H1 (cell line): Measurements from ENCODE around the gene SLC22A23. TPM values are rescaled to one million over a fixed set of nuclear protein-coding genes. Genes with fewer than 3 reads are reported as not detected.

ENCODE experiments used
- CTCF ChIA-PET: fragments of 300-600 bp; sonication (Branson Sonifier 250); formaldehyde crosslinking; loops from one replicate; lab custom pipeline; 2021; ENCODE audit not compliant: partially characterized antibody; lab: Charles Lee
- POLR2A ChIA-PET: fragments of 300-600 bp; sonication (Branson Sonifier 250); formaldehyde crosslinking; loops from one replicate; lab custom pipeline; 2021; ENCODE audit warnings: inconsistent platforms; ENCODE audit not compliant: partially characterized antibody; lab: Charles Lee
- DNase-seq, 2 experiments: peaks; one replicate each; pipeline versions ENCODE4 v3.0.0 to v3.0.0-alpha.2; 2010 to 2022; ENCODE audit warnings: low spot score in 2 of 2, low read depth in 1 of 2, mixed read lengths in 1 of 2
- FAIRE-seq: peaks from 2 replicates; lab custom pipeline; 2011; peaks lifted over from hg19 to GRCh38; lab: Jason Lieb, UNC
- H2AFZ ChIP-seq: 2 replicates; pipeline ENCODE4 v1.8.1; 2012; ENCODE audit warnings: low read length, inconsistent platforms
- H2AK5ac ChIP-seq: 2 replicates; pipeline ENCODE4 v1.6.1; 2013; ENCODE audit warnings: low read depth, low read length
- H2BK120ac ChIP-seq: replicated peaks from 2 replicates; pipeline ENCODE3; 2013; ENCODE audit warnings: low read depth, low read length, inconsistent platforms
- H2BK12ac ChIP-seq: 2 replicates; pipeline ENCODE4 v1.6.1; 2013; ENCODE audit warnings: low read depth, low read length
- H2BK15ac ChIP-seq: 2 replicates; pipeline ENCODE4 v1.6.1; 2013; ENCODE audit warnings: low read length
- H2BK20ac ChIP-seq: 2 replicates; pipeline ENCODE4 v1.6.1; 2013; ENCODE audit warnings: low read length
- H2BK5ac ChIP-seq: 2 replicates; pipeline ENCODE4 v1.6.1; 2013; ENCODE audit warnings: low read depth, low read length
- H3K14ac ChIP-seq: 2 replicates; pipeline ENCODE4 v1.6.1; 2013; ENCODE audit warnings: inconsistent platforms; ENCODE audit not compliant: insufficient read length
- H3K18ac ChIP-seq: 2 replicates; pipeline ENCODE4 v1.6.1; 2013; ENCODE audit warnings: low read length; ENCODE audit errors: extremely low read depth
- H3K23ac ChIP-seq: 2 replicates; pipeline ENCODE4 v1.6.1; 2013; ENCODE audit warnings: inconsistent platforms; ENCODE audit not compliant: insufficient read length
- H3K23me2 ChIP-seq: 2 replicates; pipeline ENCODE4 v1.6.1; 2013; ENCODE audit warnings: low read depth, low read length
- H3K27ac ChIP-seq: 2 replicates; pipeline ENCODE4 v1.6.1; 2011; ENCODE audit warnings: low read depth, low read length, inconsistent platforms
- H3K27me3 ChIP-seq, 4 experiments: replicated peaks in 1 of 4; 1 replicate in 1 of 4; 2 replicates in 3 of 4; pipeline versions ENCODE4 v1.6.1 to v1.8.1; 2011 to 2013; ENCODE audit warnings: low read length in 3 of 4, mild to moderate bottlenecking in 3 of 4, inconsistent platforms in 2 of 4, mixed read lengths in 2 of 4, moderate library complexity in 1 of 4; ENCODE audit not compliant: control insufficient read depth in 3 of 4, insufficient read depth in 3 of 4; ENCODE audit errors: extremely low read depth in 1 of 4
- H3K36me3 ChIP-seq, 4 experiments: 2 replicates each; pipeline versions ENCODE4 v1.6.1 to v1.8.1; 2011 to 2013; ENCODE audit warnings: mild to moderate bottlenecking in 4 of 4, low read length in 3 of 4, moderate library complexity in 2 of 4, control low read depth in 1 of 4, inconsistent platforms in 1 of 4; ENCODE audit not compliant: insufficient read depth in 4 of 4, control insufficient read depth in 2 of 4
- H3K4ac ChIP-seq: replicated peaks from 2 replicates; pipeline ENCODE3; 2013; ENCODE audit warnings: low read length, low read depth, mixed read lengths, inconsistent platforms; ENCODE audit not compliant: insufficient read length
- H3K4me1 ChIP-seq, 4 experiments: replicated peaks in 1 of 4; 1 replicate in 1 of 4; 2 replicates in 3 of 4; pipeline versions ENCODE4 v1.6.1 to v1.8.1; 2011 to 2013; ENCODE audit warnings: low read length in 3 of 4, inconsistent platforms in 2 of 4, mixed read lengths in 1 of 4; ENCODE audit not compliant: insufficient read depth in 4 of 4, control insufficient read depth in 3 of 4
- H3K4me2 ChIP-seq, 2 experiments: 2 replicates each; pipeline versions ENCODE4 v1.6.1 to v1.8.1; 2011 to 2013; ENCODE audit warnings: low read depth in 2 of 2, low read length in 2 of 2, control low read depth in 1 of 2, inconsistent platforms in 1 of 2, mild to moderate bottlenecking in 1 of 2; ENCODE audit not compliant: insufficient read depth in 1 of 2
- H3K4me3 ChIP-seq, 4 experiments: fragments of 200-600, 300-600 bp in 1 of 4; sonication (generic), shearing (Covaris generic), sonication (Bioruptor Twin) in 1 of 4; 2 replicates each; pipeline versions ENCODE4 v1.5.1 to v1.8.1; 2011 to 2016; ENCODE audit warnings: low read length in 4 of 4, low read depth in 3 of 4, control low read depth in 2 of 4, inconsistent platforms in 2 of 4, mild to moderate bottlenecking in 2 of 4, mixed read lengths in 1 of 4, moderate library complexity in 1 of 4; ENCODE audit not compliant: insufficient read depth in 2 of 4; ENCODE audit errors: extremely low read depth in 1 of 4
- H3K56ac ChIP-seq: replicated peaks from 2 replicates; pipeline ENCODE3; 2013; ENCODE audit warnings: low read depth, mild to moderate bottlenecking, mixed read lengths, low read length, inconsistent platforms; ENCODE audit not compliant: insufficient read length
- H3K79me1 ChIP-seq: 2 replicates; pipeline ENCODE4 v1.6.1; 2013; ENCODE audit warnings: low read depth, low read length, control low read depth
- H3K79me2 ChIP-seq, 2 experiments: 2 replicates each; pipeline versions ENCODE4 v1.6.1 to v1.8.1; 2012 to 2013; ENCODE audit warnings: low read length in 2 of 2, mild to moderate bottlenecking in 2 of 2, inconsistent platforms in 1 of 2; ENCODE audit not compliant: insufficient read depth in 2 of 2, control insufficient read depth in 1 of 2
- H3K9ac ChIP-seq, 4 experiments: replicated peaks in 1 of 4; 1 replicate in 1 of 4; 2 replicates in 3 of 4; pipeline versions ENCODE4 v1.6.1 to v1.8.1; 2011 to 2013; ENCODE audit warnings: low read depth in 3 of 4, low read length in 3 of 4, control low read depth in 2 of 4, mild to moderate bottlenecking in 2 of 4, moderate library complexity in 2 of 4, inconsistent platforms in 1 of 4; ENCODE audit errors: extremely low read depth in 1 of 4
- H3K9me3 ChIP-seq, 2 experiments: 2 replicates each; pipeline versions ENCODE4 v1.6.1 to v1.8.1; 2012 to 2013; ENCODE audit warnings: mild to moderate bottlenecking in 2 of 2, moderate library complexity in 2 of 2, control low read depth in 1 of 2, inconsistent platforms in 1 of 2, low read depth in 1 of 2, low read length in 1 of 2, mixed read lengths in 1 of 2; ENCODE audit not compliant: insufficient read depth in 2 of 2
- H4K20me1 ChIP-seq, 2 experiments: replicated peaks in 1 of 2; 2 replicates each; pipeline versions ENCODE3 to v1.8.1; 2011 to 2013; ENCODE audit warnings: inconsistent platforms in 2 of 2, low read length in 2 of 2, mild to moderate bottlenecking in 1 of 2; ENCODE audit not compliant: insufficient read depth in 2 of 2, control insufficient read depth in 1 of 2
- H4K5ac ChIP-seq: 2 replicates; pipeline ENCODE4 v1.6.1; 2013; ENCODE audit warnings: low read length, low read depth, mixed read lengths, inconsistent platforms; ENCODE audit not compliant: insufficient read length
- H4K8ac ChIP-seq: 2 replicates; pipeline ENCODE4 v1.8.0; 2013; ENCODE audit warnings: mild to moderate bottlenecking, moderate library complexity, low read length, inconsistent platforms; ENCODE audit not compliant: insufficient read depth; ENCODE audit errors: extremely low read depth
- H4K91ac ChIP-seq: replicated peaks from 2 replicates; pipeline ENCODE3; 2013; ENCODE audit warnings: low read length, mixed read lengths, inconsistent platforms; ENCODE audit not compliant: insufficient read length
- CBX5 ChIP-seq: fragments of 300-800, 300-1000 bp; sonication (generic); IDR thresholded peaks from 2 replicates; pipeline ENCODE4 v1.7.1; 2016; ENCODE audit warnings: antibody characterized with exemption, low read length, low read depth
- CHD1 ChIP-seq: IDR thresholded peaks from 2 replicates; pipeline ENCODE4 v1.6.1; 2012; ENCODE audit warnings: low read depth, low read length, improper control_type of control experiment
- CREB1 ChIP-seq: IDR thresholded peaks from 2 replicates; pipeline ENCODE4 v1.6.1; 2012; ENCODE audit warnings: inconsistent platforms
- EGR1 ChIP-seq: IDR thresholded peaks from 2 replicates; pipeline ENCODE4 v1.6.1; 2011; ENCODE audit warnings: low read depth, low read length, borderline replicate concordance
- HDAC2 ChIP-seq, 2 experiments: fragments of 300-600 bp in 1 of 2; sonication (generic) in 1 of 2; IDR thresholded peaks; 2 replicates each; pipeline ENCODE4 v1.6.1; 2011 to 2012; ENCODE audit warnings: low read depth in 2 of 2, low read length in 2 of 2, mild to moderate bottlenecking in 2 of 2, moderate library complexity in 2 of 2, borderline replicate concordance in 1 of 2, inconsistent platforms in 1 of 2
- KDM5A ChIP-seq: fragments of 200-600 bp; IDR thresholded peaks from 2 replicates; pipeline ENCODE4 v1.7.1; 2012; ENCODE audit warnings: mild to moderate bottlenecking, low read length, inconsistent platforms, mixed read lengths
- MAX ChIP-seq: IDR thresholded peaks from 2 replicates; pipeline ENCODE4 v1.6.1; 2012; ENCODE audit warnings: inconsistent platforms
- POLR2A ChIP-seq, 2 experiments: IDR thresholded peaks; 1 replicate in 1 of 2; 2 replicates in 1 of 2; pipeline ENCODE4 v1.6.1; 2011; ENCODE audit warnings: low read depth in 2 of 2, low read length in 2 of 2, mild to moderate bottlenecking in 2 of 2; ENCODE audit errors: control extremely low read depth in 1 of 2
- SP1 ChIP-seq: IDR thresholded peaks from 2 replicates; pipeline ENCODE4 v1.6.1; 2011; ENCODE audit warnings: low read depth, low read length
- SUZ12 ChIP-seq: fragments of 200-600 bp; sonication (generic); IDR thresholded peaks from 2 replicates; pipeline ENCODE4 v1.6.1; 2012; ENCODE audit warnings: mild to moderate bottlenecking, inconsistent platforms, low read length, moderate library complexity, mixed read lengths
- TAF7 ChIP-seq: optimal IDR thresholded peaks from 2 replicates; pipeline ENCODE3; 2011; ENCODE audit warnings: low read depth, mild to moderate bottlenecking, inconsistent platforms, low read length, moderate library complexity, borderline replicate concordance
- TBP ChIP-seq: IDR thresholded peaks from 2 replicates; pipeline ENCODE4 v1.6.1; 2011; ENCODE audit warnings: low read depth, low read length, improper control_type of control experiment
- TEAD4 ChIP-seq: IDR thresholded peaks from 2 replicates; pipeline ENCODE4 v1.6.1; 2012; ENCODE audit warnings: low read depth, low read length, inconsistent platforms, mixed read lengths
- YY1 ChIP-seq: IDR thresholded peaks from 2 replicates; pipeline ENCODE4 v1.6.1; 2011; ENCODE audit warnings: low read depth, mild to moderate bottlenecking, low read length
- WGBS, 2 experiments: shearing (Covaris generic) in 1 of 2; methylation state at CpG; one replicate each; pipeline versions ENCODE4 v1.1.6 to v1.1.7; 2013 to 2015; ENCODE audit warnings: low lambda C conversion rate in 2 of 2, mixed read lengths in 2 of 2, inconsistent platforms in 1 of 2, low coverage in 1 of 2, missing lambda C conversion rate in 1 of 2; ENCODE audit not compliant: insufficient replicate concordance in 2 of 2, insufficient coverage in 1 of 2, insufficient read length in 1 of 2; ENCODE audit errors: extremely low coverage in 1 of 2, missing lambda C conversion rate in 1 of 2; 5-methylcytosine and 5-hydroxymethylcytosine counted together
- polyA plus RNA-seq, 7 experiments: library from polyadenylated mRNA; depleted of rRNA in 3 of 7; stranded (reverse) in 5 of 7; unstranded in 2 of 7; fragments of >200 nt in 5 of 7; fragments of 200-250 nt in 2 of 7; gene quantifications; 1 replicate in 5 of 7; 2 replicates in 1 of 7; 4 replicates in 1 of 7; pipeline versions ENCODE4 v1.2.1 to v1.2.3, GENCODE V29; 2011 to 2013; ENCODE audit warnings: missing spikeins in 2 of 7, mixed read lengths in 2 of 7
- total RNA-seq: library from RNA; stranded (reverse); fragmentation: NEBNext Ultra II Directional; extraction: Animal tissue kit (Norgen Biotek cat#: 25700); gene quantifications from 2 replicates; pipeline ENCODE4 v1.2.1, GENCODE V29; 2021

Gene SLC22A23
- total and polyA plus RNA-seq, 2 of the 8 experiments (the other 6 are each of a cell fraction or from before 2014, with no cell fraction given): 9.9 to 38.4 TPM

- FAIRE-seq: no peak
- POLR2A ChIA-PET: interaction anchor here (1.8 kb wide), 1 partner anchor 9 kb away, joined by 3 read pairs; no protein-coding TSS in a partner anchor
These were observed 13.7 kb downstream of the SLC22A23 start for GRCh38 chr6:3443221-3443515.

More at GRCh38 chr6:3443221-3443515, 13.7 kb downstream of the SLC22A23 start:
- H2AK5ac ChIP-seq: no peak overlapping the region
- no peak overlapping the region for H3K4me3 ChIP-seq
- no peak overlapping the region for H3K4ac ChIP-seq
- H2BK20ac ChIP-seq: no peak overlapping the region
- no peak overlapping the region for H3K4me2 ChIP-seq
- no peaks in the 10 kb centered on the region for H3K36me3 ChIP-seq
- H3K27me3 ChIP-seq: no peaks in the 10 kb centered on the region
- no peak overlapping the region for H2AFZ ChIP-seq
- no peak overlapping the region for H4K5ac ChIP-seq
- H4K20me1 ChIP-seq: no peaks in the 10 kb centered on the region
- H3K79me1 ChIP-seq: peaks cover 6% of the 10 kb centered on the region; the same call in 1 of the 2 replicates
- H3K14ac ChIP-seq: no peak overlapping the region
- TF ChIP-seq TBP (no peak), TAF7 (no peak), YY1 (no peak), CBX5 (no peak), SP1 (no peak), TEAD4 (no peak), MAX (no peak), CHD1 (no peak), HDAC2 (IDR thresholded peaks at IDR 0.05; ENCODE audit: borderline replicate concordance in 1 of 2, low read depth in 2 of 2, low read length in 2 of 2) (no peak), CREB1 (no peak), POLR2A (IDR thresholded peaks at IDR 0.05; ENCODE audit: control extremely low read depth in 1 of 2, low read depth in 2 of 2, low read length in 2 of 2) (no peak), SUZ12 (no peak), KDM5A (no peak), EGR1 (no peak)
- TF ChIP-seq, all 59 proteins: peak for 0
- Histone ChIP-seq H2BK5ac (no peak overlapping the region), H3K23me2 (no peaks in the 10 kb centered on the region), H3K79me2 (peaks cover 11 to 81% of the 10 kb centered on the region in 2 experiments), H2BK15ac (no peak overlapping the region), H3K23ac (no peak overlapping the region), H4K91ac (no peak overlapping the region), H3K9ac (no peak overlapping the region), H2BK12ac (no peak overlapping the region), H4K8ac (no peak overlapping the region), H2BK120ac (no peak overlapping the region), H3K4me1 (peaks cover 2 to 10% (median 8%) of the 10 kb centered on the region in 4 experiments; a peak in 6 of 7 replicates), H3K9me3 (peaks cover 0 to 3% of the 10 kb centered on the region in 2 experiments; a peak in 2 of 4 replicates), H3K27ac (no peak overlapping the region), H3K56ac (no peak overlapping the region), H3K18ac (no peak overlapping the region)
- DNase-seq: no peak
- CTCF ChIA-PET: interaction anchor here (0.8 to 4.2 kb wide), 12 partner anchors 11 to 104 kb away, joined by 3 to 31 read pairs (median 4); no protein-coding TSS in a partner anchor
- WGBS, 2 experiments: 80% methylated on average over 3 of the region's 3 CpGs; no CpG with 5 or more reads in 1 of the 2 experiments
